H9 (cell line): Measurements from ENCODE around the gene KIF5A. TPM values are rescaled to one million over a fixed set of nuclear protein-coding genes. Genes with fewer than 3 reads are reported as not detected.

Source experiments
- DNase-seq: peaks from one replicate; pipeline ENCODE4 v3.0.0-alpha.2; 2017
- H2AFZ ChIP-seq: one replicate; pipeline ENCODE4 v1.6.1; 2013; ENCODE audit warnings: mild to moderate bottlenecking, low read length, control low read depth, moderate library complexity
- H2AK5ac ChIP-seq: 2 replicates; pipeline ENCODE4 v1.6.1; 2013; ENCODE audit warnings: low read length, control low read depth, mixed read lengths; ENCODE audit not compliant: insufficient read length
- H2BK120ac ChIP-seq: one replicate; pipeline ENCODE4 v1.6.1; 2013; ENCODE audit warnings: low read depth, mild to moderate bottlenecking, low read length, control low read depth, inconsistent platforms; ENCODE audit not compliant: poor library complexity, severe bottlenecking
- H2BK12ac ChIP-seq: 2 replicates; pipeline ENCODE4 v1.6.1; 2013; ENCODE audit warnings: low read length, control low read depth, mixed read lengths, low read depth; ENCODE audit not compliant: insufficient read length
- H2BK15ac ChIP-seq: 2 replicates; pipeline ENCODE4 v1.6.1; 2013; ENCODE audit warnings: low read depth, low read length, control low read depth
- H2BK20ac ChIP-seq: one replicate; pipeline ENCODE4 v1.6.1; 2013; ENCODE audit warnings: low read depth, mild to moderate bottlenecking, low read length, control low read depth, inconsistent platforms; ENCODE audit not compliant: poor library complexity, severe bottlenecking
- H2BK5ac ChIP-seq: 2 replicates; pipeline ENCODE4 v1.6.1; 2013; ENCODE audit warnings: low read length, control low read depth, mixed read lengths; ENCODE audit not compliant: insufficient read length
- H3K14ac ChIP-seq: 2 replicates; pipeline ENCODE4 v1.6.1; 2013; ENCODE audit warnings: low read length, control low read depth; ENCODE audit not compliant: insufficient read depth
- H3K18ac ChIP-seq: 2 replicates; pipeline ENCODE4 v1.6.1; 2013; ENCODE audit warnings: low read depth, mild to moderate bottlenecking, mixed read lengths, low read length, control low read depth; ENCODE audit not compliant: insufficient read length
- H3K23ac ChIP-seq: 2 replicates; pipeline ENCODE4 v1.6.1; 2013; ENCODE audit warnings: low read length, control low read depth, mixed read lengths, low read depth; ENCODE audit not compliant: insufficient read length
- H3K23me2 ChIP-seq: 2 replicates; pipeline ENCODE4 v1.6.1; 2013; ENCODE audit warnings: low read depth, mild to moderate bottlenecking, mixed read lengths, low read length, control low read depth; ENCODE audit not compliant: insufficient read length, poor library complexity, severe bottlenecking
- H3K27ac ChIP-seq: 2 replicates; pipeline ENCODE4 v1.5.1; 2013; ENCODE audit warnings: low read length, control low read depth, mixed read lengths, low read depth; ENCODE audit not compliant: insufficient read length
- H3K27me3 ChIP-seq: 2 replicates; pipeline ENCODE4 v1.6.1; 2013; ENCODE audit warnings: low read length, control low read depth, inconsistent platforms; ENCODE audit not compliant: insufficient read depth
- H3K4ac ChIP-seq: 2 replicates; pipeline ENCODE4 v1.6.1; 2013; ENCODE audit warnings: low read depth, mild to moderate bottlenecking, control low read depth, inconsistent platforms, low read length, moderate library complexity
- H3K4me1 ChIP-seq: 2 replicates; pipeline ENCODE4 v1.6.1; 2013; ENCODE audit warnings: low read length, control low read depth, inconsistent platforms; ENCODE audit not compliant: insufficient read depth
- H3K4me2 ChIP-seq: 2 replicates; pipeline ENCODE4 v1.6.1; 2013; ENCODE audit warnings: low read length, control low read depth, mixed read lengths; ENCODE audit not compliant: insufficient read length, insufficient read depth
- H3K56ac ChIP-seq: 2 replicates; pipeline ENCODE4 v1.6.1; 2013; ENCODE audit warnings: low read depth, mild to moderate bottlenecking, mixed read lengths, low read length, control low read depth; ENCODE audit not compliant: insufficient read length
- H3K79me1 ChIP-seq: 2 replicates; pipeline ENCODE4 v1.6.1; 2013; ENCODE audit warnings: low read depth, mild to moderate bottlenecking, moderate library complexity, low read length, control low read depth, inconsistent platforms; ENCODE audit not compliant: insufficient read depth, poor library complexity, severe bottlenecking
- H3K79me2 ChIP-seq: 2 replicates; pipeline ENCODE4 v1.6.1; 2013; ENCODE audit warnings: low read length, control low read depth, inconsistent platforms; ENCODE audit not compliant: insufficient read depth
- H3K9ac ChIP-seq: 2 replicates; pipeline ENCODE4 v1.6.1; 2013; ENCODE audit warnings: low read length, control low read depth, mixed read lengths; ENCODE audit not compliant: insufficient read length; ENCODE audit errors: extremely low read depth
- H3K9me3 ChIP-seq: one replicate; pipeline ENCODE4 v1.6.1; 2013; ENCODE audit warnings: low read depth, low read length, inconsistent platforms; ENCODE audit not compliant: control insufficient read depth
- H3T11ph ChIP-seq: one replicate; pipeline ENCODE4 v1.6.1; 2013; ENCODE audit warnings: mild to moderate bottlenecking, low read length, control low read depth, inconsistent platforms
- H4K20me1 ChIP-seq: one replicate; pipeline ENCODE4 v1.6.1; 2013; ENCODE audit not compliant: control insufficient read depth, insufficient read length, insufficient read depth
- H4K5ac ChIP-seq: 2 replicates; pipeline ENCODE4 v1.6.1; 2013; ENCODE audit warnings: low read depth, mild to moderate bottlenecking, mixed read lengths, low read length, control low read depth; ENCODE audit not compliant: insufficient read length
- H4K8ac ChIP-seq: replicated peaks from 2 replicates; pipeline ENCODE4 v1.6.1; 2013; ENCODE audit warnings: low read length, control low read depth, mixed read lengths, low read depth; ENCODE audit not compliant: insufficient read length
- H4K91ac ChIP-seq: 2 replicates; pipeline ENCODE4 v1.6.1; 2013; ENCODE audit warnings: low read depth, mild to moderate bottlenecking, moderate library complexity, mixed read lengths, low read length, control low read depth; ENCODE audit not compliant: insufficient read length
- H3K27ac Mint-ChIP-seq, 3 experiments: 2 replicates in 2 of 3; 3 replicates in 1 of 3; pipeline ENCODE4 v1.8.0; 2020 to 2021; ENCODE audit warnings: mixed read lengths in 3 of 3, mild to moderate bottlenecking in 1 of 3, moderate library complexity in 1 of 3
- H3K27me3 Mint-ChIP-seq: 2 replicates; pipeline ENCODE4 v1.8.0; 2021; ENCODE audit warnings: low read depth, mild to moderate bottlenecking, moderate library complexity, mixed read lengths
- H3K36me3 Mint-ChIP-seq, 3 experiments: 2 replicates in 2 of 3; 3 replicates in 1 of 3; pipeline ENCODE4 v1.8.0; 2020 to 2021; ENCODE audit warnings: low read depth in 3 of 3, mixed read lengths in 3 of 3; ENCODE audit not compliant: insufficient read depth in 1 of 3
- H3K4me1 Mint-ChIP-seq, 2 experiments: 2 replicates each; pipeline ENCODE4 v1.8.0; 2020; ENCODE audit warnings: mixed read lengths in 2 of 2
- H3K4me3 Mint-ChIP-seq, 2 experiments: 2 replicates in 1 of 2; 3 replicates in 1 of 2; pipeline ENCODE4 v1.8.0; 2020 to 2021; ENCODE audit warnings: mild to moderate bottlenecking in 2 of 2, mixed read lengths in 2 of 2, moderate library complexity in 1 of 2
- H3K9me3 Mint-ChIP-seq, 2 experiments: 2 replicates in 1 of 2; 3 replicates in 1 of 2; pipeline ENCODE4 v1.8.0; 2020; ENCODE audit warnings: mild to moderate bottlenecking in 2 of 2, mixed read lengths in 2 of 2, moderate library complexity in 1 of 2
- CTCF ChIP-seq: fragments of 200-600 bp; sonication (generic); conservative IDR thresholded peaks from 3 replicates; pipeline ENCODE4 v1.8.0; 2021; ENCODE audit warnings: antibody characterized with exemption, mild to moderate bottlenecking
- WGBS: extraction: QIAGEN DNeasy Blood & Tissue Kit; methylation state at CpG from one replicate; pipeline ENCODE4 v1.1.7; 2013; ENCODE audit warnings: missing lambda C conversion rate, low lambda C conversion rate, mixed read lengths; ENCODE audit not compliant: insufficient read length; ENCODE audit errors: extremely low coverage; 5-methylcytosine and 5-hydroxymethylcytosine counted together
- total RNA-seq: library from RNA; stranded (reverse); gene quantifications from 2 replicates; pipeline ENCODE4 v1.2.1, GENCODE V29; 2021

The KIF5A gene
- total RNA-seq, 1 experiment from 2014 or later = 18.5 TPM

GRCh38 chr12:57607958-57608663 lies 58.3 kb downstream of the KIF5A start:
- Histone ChIP-seq H3K27me3 (no peaks in the 10 kb centered on the region; the same call in 1 of the 2 replicates), H3K56ac (no peak overlapping the region), H2BK120ac (no peak overlapping the region), H3K23ac (no peak overlapping the region), H4K20me1 (no peaks in the 10 kb centered on the region), H2BK20ac (no peak overlapping the region), H3K23me2 (peaks cover 37% of the 10 kb centered on the region), H3K4me1 (peaks cover 3% of the 10 kb centered on the region), H3K14ac (no peak overlapping the region), H2AK5ac (no peak overlapping the region), H3K4me2 (no peak overlapping the region), H2BK5ac (no peak overlapping the region), H2BK15ac (no peak overlapping the region), H3K9me3 (no peaks in the 10 kb centered on the region), H3K79me2 (no peaks in the 10 kb centered on the region), H3K9ac (no peak overlapping the region), H3T11ph (no peak overlapping the region), H3K18ac (no peak overlapping the region), H4K91ac (no peak overlapping the region), H4K5ac (no peak overlapping the region), H2AFZ (no peak overlapping the region), H2BK12ac (no peak overlapping the region), H3K79me1 (no peaks in the 10 kb centered on the region), H3K4ac (no peak overlapping the region), H4K8ac (no peak overlapping the region), H3K27ac (no peak overlapping the region)
- WGBS = no CpG with 5 or more reads among the region's 12 CpGs
- Mint-ChIP-seq H3K27ac (no peak overlapping the region; a peak in 1 of 7 replicates), H3K9me3 (no peaks in the 10 kb centered on the region; a peak in 1 of 5 replicates), H3K4me1 (peaks cover 42 to 45% of the 10 kb centered on the region in 2 experiments), H3K27me3 (peaks cover 13% of the 10 kb centered on the region), H3K4me3 (no peak overlapping the region; a peak in 2 of 5 replicates), H3K36me3 (peaks cover 8 to 24% (median 23%) of the 10 kb centered on the region in 3 experiments)
- DNase-seq = no peak
- TF ChIP-seq CTCF = no peak
